Measurements from ENCODE around the gene REELD1. TPM values are rescaled to one million over a fixed set of nuclear protein-coding genes. Genes with fewer than 3 reads are reported as not detected.

Gene REELD1
- total and polyA plus RNA-seq, 2 of the 4 experiments (the other 2 are of a cell fraction) = not detected

- no CpG with 5 or more reads among the region's 3 CpGs for WGBS, 2 experiments (ENCODE audit: extremely low coverage in 2 of 2, insufficient read length in 1 of 2)
- Histone ChIP-seq H3K36me3 (ENCODE audit: control insufficient read depth, insufficient read depth, low read length) (no peaks in the 10 kb centered on the region), H2BK15ac (ENCODE audit: low read depth, low read length) (no peak overlapping the region), H3K9me3 (ENCODE audit: control insufficient read depth, insufficient read depth, low read length) (no peaks in the 10 kb centered on the region), H3K56ac (ENCODE audit: extremely low read depth, insufficient read depth, low read length) (no peak overlapping the region), H3K9ac (ENCODE audit: low read depth, low read length) (no peak overlapping the region), H3K23ac (ENCODE audit: low read depth, low read length) (no peak overlapping the region), H2AK5ac (ENCODE audit: low read depth, low read length) (no peak overlapping the region), H3K79me1 (ENCODE audit: low read depth in 1 of 2, low read length in 2 of 2) (no peaks in the 10 kb centered on the region), H3K27ac (ENCODE audit: insufficient read depth, low read length) (no peak overlapping the region), H2BK5ac (ENCODE audit: low read depth, low read length, poor library complexity, severe bottlenecking) (no peak overlapping the region), H3K14ac (replicated peaks; ENCODE audit: low read depth, low read length) (no peak overlapping the region), H3K4me1 (ENCODE audit: control insufficient read depth, insufficient read depth, low read length) (peaks cover 7% of the 10 kb centered on the region), H3K27me3 (ENCODE audit: control insufficient read depth, insufficient read depth, low read length) (no peaks in the 10 kb centered on the region), H4K5ac (ENCODE audit: low read depth, low read length) (no peak overlapping the region), H3K9me1 (ENCODE audit: insufficient read depth, low read length) (peaks cover 6% of the 10 kb centered on the region), H3K4me3 (ENCODE audit: insufficient read depth, low read depth, low read length) (no peak overlapping the region), H4K8ac (ENCODE audit: low read depth in 2 of 2, low read length in 2 of 2) (no peak overlapping the region), H4K91ac (ENCODE audit: insufficient read depth, low read depth, low read length) (no peak overlapping the region), H2AFZ (replicated peaks; ENCODE audit: low read length, poor library complexity) (no peak overlapping the region), H2AK9ac (replicated peaks; ENCODE audit: low read depth, low read length, poor library complexity) (no peak overlapping the region), H3K18ac (ENCODE audit: low read depth, low read length) (no peak overlapping the region), H3K4ac (ENCODE audit: low read depth, low read length) (no peak overlapping the region), H2BK120ac (ENCODE audit: low read depth, low read length) (no peak overlapping the region), H4K20me1 (ENCODE audit: insufficient read depth, low read length) (no peaks in the 10 kb centered on the region), H2BK20ac (ENCODE audit: low read depth, low read length) (no peak overlapping the region), H3K4me2 (ENCODE audit: low read depth, low read length) (no peak overlapping the region)
- ATAC-seq (ENCODE audit: low read depth) (no peak), DNase-seq (no peak)
- CTCF ChIA-PET = interaction anchor here (0.6 kb wide), 1 partner anchor 689 kb away, joined by 9 read pairs; no protein-coding TSS in a partner anchor
- BruUV-seq (replicated peaks) = no TSS peak
- POLR2A ChIA-PET (ENCODE audit: unreplicated experiment) = no interaction called here
- TF ChIP-seq POLR2A (IDR thresholded peaks at IDR 0.05; ENCODE audit: low read depth, low read length) = no peak
- TF ChIP-seq FOS (IDR thresholded peaks at IDR 0.05; ENCODE audit: low read depth, low read length) = no peak
- TF ChIP-seq MAZ (IDR thresholded peaks at IDR 0.05; ENCODE audit: borderline replicate concordance, low read depth, low read length) = no peak
- TF ChIP-seq BHLHE40 (IDR thresholded peaks at IDR 0.05; ENCODE audit: low read depth, low read length) = no peak
- no peak for TF ChIP-seq NFE2L2 (IDR thresholded peaks at IDR 0.05; ENCODE audit: low read depth, low read length)
- dilution Hi-C loops (cut with HindIII; ENCODE audit: low sequenced_read_pairs, unreplicated experiment) (no loop called here), in situ Hi-C loops (cut with MboI; ENCODE audit: low sequenced_read_pairs) (no loop called here), intact Hi-C loops (cut with micrococcal nuclease) (no loop called here)
These were observed 23.8 kb downstream of the REELD1 start for GRCh38 chr4:146238107-146238506.

Measured in IMR-90 (cell line).